AG08395 (cell line): ENCODE data around the gene PIR.

ENCODE experiments used
- DNase-seq: peaks from one replicate; pipeline ENCODE4 v3.0.0; 2012; ENCODE audit warnings: mixed read lengths, low spot score

Gene PIR

GRCh38 chrX:15418041-15418706, 75.0 kb downstream of the PIR start:
- DNase-seq: peak; percentile 25

DNA sequence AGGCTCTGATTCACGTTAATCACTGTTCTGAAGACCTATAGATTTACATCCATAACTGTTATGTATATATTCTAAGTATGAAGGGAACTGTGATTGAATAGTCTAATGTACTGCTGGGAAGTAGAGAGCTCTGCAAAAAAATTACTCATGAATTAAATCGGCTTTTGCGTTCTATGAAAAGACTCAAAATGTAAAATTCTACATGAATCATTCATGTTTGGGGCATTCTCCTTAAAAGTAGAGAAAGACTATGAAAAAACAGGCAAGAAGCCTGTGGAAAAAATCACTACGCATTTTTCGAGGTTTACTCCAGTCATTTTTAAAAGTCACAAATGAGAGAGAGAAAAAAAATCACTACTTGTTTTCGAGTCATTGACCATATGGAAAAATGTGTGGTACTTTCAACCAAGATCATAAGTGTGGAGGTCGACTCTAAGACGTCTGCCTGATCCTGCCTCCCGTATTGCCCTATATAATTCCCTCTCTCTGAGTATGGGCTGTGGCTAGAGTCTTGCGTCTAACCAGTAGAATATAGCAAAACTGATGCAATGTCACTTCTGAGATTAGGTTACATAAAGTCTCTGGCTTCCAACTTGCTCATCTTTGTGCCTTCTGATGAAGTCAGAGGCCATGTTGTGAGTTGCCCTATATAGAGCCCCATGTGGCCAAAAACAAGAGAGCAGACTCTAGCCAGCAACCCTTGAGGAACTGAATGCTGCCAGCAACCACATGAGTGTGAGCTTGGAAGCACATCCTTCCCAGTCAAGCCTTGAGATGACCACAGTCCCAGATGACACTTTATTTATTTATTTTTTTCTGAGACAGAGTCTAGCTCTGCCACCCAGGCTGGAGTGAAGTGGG, 76.8 kb downstream of the PIR start:
- no peak for DNase-seq

GRCh38 chrX:15413101-15413500, 80.0 kb downstream of the PIR start:
- no peak for DNase-seq

GRCh38 chrX:15410947-15411346, 82.2 kb downstream of the PIR start:
- DNase-seq: no peak

GRCh38 chrX:15410430-15410829, 82.7 kb downstream of the PIR start:
- DNase-seq: no peak

- no peak for DNase-seq
Measured at GRCh38 chrX:15405846-15406245, 87.3 kb downstream of the PIR start.

GRCh38 chrX:15404401-15405096, 88.6 kb downstream of the PIR start:
- peak; percentile 25 for DNase-seq

- DNase-seq: no peak
Measured at GRCh38 chrX:15401378-15401777, 91.8 kb downstream of the PIR start.

- no peak for DNase-seq
Measured at GRCh38 chrX:15399962-15400391, 93.2 kb downstream of the PIR start.

DNA sequence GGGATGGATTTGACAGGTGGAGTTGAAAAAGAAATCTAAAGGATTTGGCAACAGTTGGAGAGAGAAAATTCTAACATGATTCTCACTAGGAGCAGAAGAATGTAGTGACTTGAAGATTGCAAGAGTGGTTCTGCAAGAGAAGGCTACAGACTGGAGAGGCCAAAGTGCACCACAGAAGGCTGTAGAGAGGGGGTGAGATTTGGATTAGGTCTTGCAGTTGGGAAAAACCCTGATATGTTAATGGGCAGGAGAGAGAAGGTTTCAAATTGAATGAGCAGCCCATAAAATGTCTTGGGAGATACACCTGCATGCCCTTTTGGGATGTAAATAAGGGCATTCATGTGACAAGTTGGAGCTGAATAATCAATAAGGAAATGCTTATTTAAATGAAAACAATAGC, 94.3 kb downstream of the PIR start:
- no peak for DNase-seq

DNA sequence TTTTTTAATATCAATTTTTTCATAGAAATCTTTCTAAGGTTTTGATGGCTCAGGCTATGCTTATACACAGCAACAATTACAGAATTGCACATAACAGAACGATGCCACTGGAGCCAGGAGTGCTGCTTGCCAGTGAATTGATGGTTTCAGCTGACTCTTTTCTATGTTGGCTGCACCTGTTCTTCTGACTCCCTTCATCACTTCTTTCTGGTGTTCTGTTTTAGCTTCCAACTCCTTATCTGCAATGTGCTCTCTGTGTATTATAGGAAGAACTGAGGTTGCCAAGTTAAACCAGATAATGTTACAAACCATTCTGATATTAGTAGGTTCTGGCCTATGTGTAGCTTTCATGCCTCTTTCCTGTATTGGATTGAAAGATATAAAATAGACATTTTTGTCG, 97.3 kb downstream of the PIR start:
- no peak for DNase-seq

- no peak for DNase-seq
Measured at GRCh38 chrX:15391850-15392249, 101.3 kb downstream of the PIR start.

GRCh38 chrX:15384304-15384703, 108.8 kb downstream of the PIR start, which contains the start of gene VEGFD:
Gene VEGFD, minus strand, starts transcription at chrX:15384413. Its CDS starts 467 bp downstream, at chrX:15383946.
- peak; percentile 18 for DNase-seq

DNA sequence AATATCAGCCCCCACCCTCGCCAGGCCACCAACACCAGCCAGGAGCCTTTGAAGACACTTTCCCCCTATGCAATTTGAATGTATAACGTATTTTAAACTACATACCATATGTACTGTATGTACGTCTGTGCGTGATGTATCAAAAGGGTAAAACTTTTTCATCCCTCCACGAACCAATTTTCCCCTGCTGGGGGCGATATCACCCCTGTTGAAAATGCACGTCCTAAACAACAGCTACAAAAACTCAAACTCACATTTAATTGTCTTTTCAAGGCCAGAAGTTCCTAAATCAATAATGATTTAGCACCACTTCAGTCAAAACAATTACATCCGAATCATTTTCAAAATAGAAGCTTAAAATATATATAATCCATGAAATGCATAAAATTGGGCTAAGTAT, 110.3 kb downstream of the PIR start:
- no peak for DNase-seq

DNA sequence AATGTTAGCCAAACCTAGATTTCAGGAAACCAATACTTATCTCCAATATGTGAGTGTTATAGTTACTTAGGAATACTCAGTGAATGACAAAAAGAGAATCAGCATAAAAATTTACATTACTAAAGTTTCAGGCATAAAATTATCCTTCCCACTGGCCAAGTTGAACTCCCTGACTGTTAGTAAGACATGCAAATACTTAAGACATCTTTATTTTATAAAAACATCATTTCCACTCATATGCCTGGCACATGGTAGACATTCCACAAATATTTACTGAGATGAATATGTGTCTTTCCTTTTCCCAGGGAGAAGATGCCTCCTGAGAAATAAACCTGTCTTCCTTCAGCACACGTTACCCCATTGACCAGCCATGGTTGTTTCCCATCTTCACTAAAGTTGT, 116.2 kb downstream of the PIR start:
- DNase-seq: no peak

DNA sequence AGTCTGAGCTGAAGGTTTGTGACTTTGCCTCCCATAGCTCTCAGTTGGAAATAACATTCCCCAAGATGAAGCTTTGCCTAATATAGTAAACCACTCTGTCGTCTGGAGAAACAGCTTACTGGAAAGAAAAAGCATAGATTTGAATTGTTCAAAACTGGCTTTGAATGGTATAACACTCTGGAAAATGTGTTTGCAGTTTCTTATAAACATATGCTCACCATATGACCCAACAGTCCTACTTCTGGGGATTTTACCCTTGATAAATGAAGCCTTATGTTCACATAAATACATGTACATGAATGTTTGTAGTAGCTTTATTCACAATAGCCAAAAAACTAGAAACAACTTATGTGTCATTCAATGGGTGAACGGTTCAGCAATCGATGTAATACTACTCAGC, 119.2 kb downstream of the PIR start:
- DNase-seq: no peak

GRCh38 chrX:15366506-15367352, 126.4 kb downstream of the PIR start:
- no peak for DNase-seq

DNA sequence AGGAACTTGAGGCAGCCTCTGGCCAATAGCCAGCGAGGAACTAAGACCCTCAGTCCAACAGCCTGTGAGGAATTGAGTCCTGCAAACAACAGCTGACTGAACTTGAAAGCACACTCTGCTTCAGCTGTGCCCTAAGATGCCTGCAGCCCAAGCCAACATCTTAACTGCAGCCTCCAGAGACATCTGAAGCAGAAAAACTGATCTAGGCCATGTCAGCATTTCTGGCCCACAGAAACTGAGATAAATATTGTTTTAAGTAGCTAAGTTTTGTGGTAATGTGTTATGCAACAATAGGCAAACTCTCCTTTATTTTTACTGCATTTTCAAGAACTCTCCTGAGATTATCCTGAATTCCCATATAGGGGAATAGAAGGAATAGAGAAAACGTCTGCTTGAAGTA, 133.4 kb downstream of the PIR start:
- DNase-seq: no peak

DNA sequence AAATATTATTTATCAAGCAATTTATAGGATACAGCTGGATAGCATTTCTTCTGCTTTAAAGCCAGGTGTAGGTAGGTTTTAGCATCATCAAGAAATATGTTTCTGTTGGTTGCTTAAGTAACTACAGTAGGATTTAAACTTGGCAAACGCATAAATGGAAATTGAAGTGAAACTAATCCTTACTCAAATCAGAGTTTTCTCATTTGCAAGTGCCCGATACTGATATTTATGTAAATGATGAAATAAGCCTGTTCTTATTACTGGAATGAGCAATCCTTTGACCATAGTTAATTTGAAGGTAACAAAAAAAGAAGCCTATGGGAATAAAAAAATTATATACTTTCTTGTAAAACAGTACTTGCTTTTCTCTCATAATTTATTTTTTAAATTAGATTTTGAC, 134.6 kb downstream of the PIR start:
- DNase-seq: no peak

DNA sequence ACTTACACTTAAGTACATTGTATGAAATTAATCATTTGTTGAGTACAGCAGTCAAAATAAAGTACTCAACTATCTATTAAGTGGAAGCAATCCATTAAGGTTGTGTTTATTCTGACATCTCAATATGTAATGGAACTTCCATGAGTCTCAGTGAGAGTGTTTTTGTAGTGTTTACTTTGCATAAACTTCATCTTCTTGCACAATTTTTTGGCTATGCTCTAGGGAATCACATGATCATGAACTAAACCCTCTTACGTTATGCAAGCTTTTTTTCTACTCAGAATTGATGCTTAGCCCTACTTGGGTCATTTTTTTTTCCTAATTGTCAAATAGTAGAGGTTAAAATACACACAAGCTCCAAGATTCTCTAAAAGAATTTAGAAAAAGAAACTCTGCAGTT, 136.7 kb downstream of the PIR start:
- DNase-seq: no peak

DNA sequence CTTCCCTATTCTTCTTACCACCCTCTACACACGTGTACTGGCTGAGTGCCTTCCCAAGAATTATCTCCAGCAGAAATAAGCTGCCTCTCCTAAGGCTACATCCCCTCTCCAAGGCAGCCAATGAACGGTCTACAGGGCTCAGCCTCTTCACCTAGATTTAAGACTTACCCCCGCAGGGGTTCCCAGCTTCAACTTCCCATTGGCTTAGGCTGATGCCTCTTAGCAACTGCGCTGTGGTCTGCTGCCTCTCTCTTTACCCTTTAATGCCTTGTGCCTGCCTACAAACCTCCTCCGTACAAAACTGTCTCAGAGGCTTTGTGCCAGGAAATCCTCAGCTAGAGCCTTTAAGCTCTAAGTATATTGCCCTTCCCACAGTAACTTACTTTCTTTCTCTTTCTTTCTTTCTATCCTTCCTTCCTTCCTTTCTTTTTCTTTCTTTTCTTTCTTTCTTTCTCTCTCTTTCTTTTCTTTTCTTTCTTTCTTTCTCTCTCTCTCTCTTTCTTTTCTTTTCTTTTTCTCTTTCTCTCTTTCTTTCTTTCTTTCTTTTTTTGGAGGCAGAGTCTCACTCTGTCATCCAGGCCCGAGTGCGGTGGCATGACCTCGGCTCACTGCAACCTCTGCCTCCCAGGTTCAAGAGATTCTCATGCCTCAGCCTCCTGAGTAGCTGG, 142.7 kb downstream of the PIR start:
- DNase-seq: no peak
